ENCODE measurements around the gene TANC1.
A peak's percentile ranks its signal among the peaks of the same experiment; 100 is the strongest.

The TANC1 gene

GRCh38 chr2:159175927-159176326 lies 207.5 kb downstream of the TANC1 start:
- no peak for DNase-seq

- no peak for DNase-seq
These were observed 208.1 kb downstream of the TANC1 start for GRCh38 chr2:159176555-159176954.

GRCh38 chr2:159177357-159177756 lies 208.9 kb downstream of the TANC1 start:
- DNase-seq = no peak

GRCh38 chr2:159177957-159178356 lies 209.5 kb downstream of the TANC1 start:
- DNase-seq = no peak

GRCh38 chr2:159179096-159179495 lies 210.7 kb downstream of the TANC1 start:
- DNase-seq = no peak

- DNase-seq = no peak
These were observed 211.3 kb downstream of the TANC1 start for GRCh38 chr2:159179696-159180095.

GRCh38 chr2:159183346-159183745 lies 214.9 kb downstream of the TANC1 start:
- DNase-seq = no peak

GRCh38 chr2:159185401-159186130 lies 217.1 kb downstream of the TANC1 start:
- DNase-seq = no peak

GRCh38 chr2:159186462-159186861 lies 218.0 kb downstream of the TANC1 start:
- DNase-seq = no peak

- DNase-seq = no peak
These were observed 218.7 kb downstream of the TANC1 start for GRCh38 chr2:159187106-159187505.

- DNase-seq = no peak
These were observed 220.0 kb downstream of the TANC1 start for GRCh38 chr2:159188449-159188848.

GRCh38 chr2:159192371-159192918 lies 224.0 kb downstream of the TANC1 start:
- DNase-seq = no peak

GRCh38 chr2:159193791-159194190 lies 225.4 kb downstream of the TANC1 start:
- DNase-seq = no peak

GRCh38 chr2:159194241-159194640 lies 225.8 kb downstream of the TANC1 start:
- DNase-seq = no peak

- DNase-seq = no peak
These were observed 227.3 kb downstream of the TANC1 start for GRCh38 chr2:159195697-159196096.

- no peak for DNase-seq
These were observed 228.0 kb downstream of the TANC1 start for GRCh38 chr2:159196393-159196925.

GRCh38 chr2:159199236-159199635 lies 230.8 kb downstream of the TANC1 start:
- DNase-seq = no peak

GRCh38 chr2:159199761-159200465 lies 231.5 kb downstream of the TANC1 start:
- DNase-seq = no peak

GRCh38 chr2:159200498-159200897 lies 232.1 kb downstream of the TANC1 start:
- no peak for DNase-seq

- peak in 2 of 5 donors; percentile 5 to 10 for DNase-seq
These were observed 233.1 kb downstream of the TANC1 start for GRCh38 chr2:159201360-159202063.

GRCh38 chr2:159202568-159203071 lies 234.2 kb downstream of the TANC1 start:
- no peak for DNase-seq

GRCh38 chr2:159204381-159205144 lies 236.1 kb downstream of the TANC1 start:
- no peak for DNase-seq
